Brain microvascular endothelial cell (primary cell): ENCODE measurements around the gene CINP.
"Not testable (repeated sequence)": the region's sequence is repeated elsewhere in the genome, so short reads cannot be mapped to it uniquely, and the experiment has no call there.

Experiments
- DNase-seq: peaks from one replicate; pipeline ENCODE4 v3.0.0-alpha.2; 2020
- H3K27ac ChIP-seq: fragments of 250-450 bp; sonication (Bioruptor Pico); 2 replicates; pipeline ENCODE4 v1.5.1; 2020; ENCODE audit warnings: mild to moderate bottlenecking, moderate library complexity
- H3K27me3 ChIP-seq: fragments of 250-450 bp; sonication (Bioruptor Pico); replicated peaks from 2 replicates; pipeline ENCODE4 v1.5.1; 2020; ENCODE audit warnings: mild to moderate bottlenecking
- H3K36me3 ChIP-seq: fragments of 250-450 bp; sonication (Bioruptor Pico); replicated peaks from 2 replicates; pipeline ENCODE4 v1.5.1; 2020; ENCODE audit warnings: mild to moderate bottlenecking
- H3K4me3 ChIP-seq: 2 replicates; pipeline ENCODE4 v1.5.1; 2011; ENCODE audit warnings: low read depth, mild to moderate bottlenecking, control low read depth, low read length, moderate library complexity
- CTCF ChIP-seq: IDR thresholded peaks from 2 replicates; pipeline ENCODE4 v1.5.1; 2011; ENCODE audit warnings: low read depth, mild to moderate bottlenecking, moderate library complexity, low read length, control low read depth, inconsistent platforms; ENCODE audit errors: missing control alignments
- in situ Hi-C: cut with HindIII; loops from 2 replicates; pipeline ENCODE4 v1.10.0; 2017; ENCODE audit warnings: low sequenced_read_pairs, low pct_ligation_motif_present

Gene CINP

GRCh38 chr14:102362084-102362483 is 606 bp downstream of the CINP start:
- DNase-seq, result peak; percentile 11
- no peak for TF ChIP-seq CTCF
- in situ Hi-C loops, result no loop called here
- H3K27me3 ChIP-seq, result no peaks in the 10 kb centered on the region
- H3K27ac ChIP-seq, result peak overlapping the region; percentile 71
- H3K36me3 ChIP-seq, result peaks cover 3% of the 10 kb centered on the region
- H3K4me3 ChIP-seq, result peak overlapping the region; percentile 87

- in situ Hi-C loops, result no loop called here
- no peak for TF ChIP-seq CTCF
- no peak for DNase-seq
- no peak overlapping the region for H3K4me3 ChIP-seq
- peaks cover 6% of the 10 kb centered on the region for H3K36me3 ChIP-seq
- no peak overlapping the region for H3K27ac ChIP-seq
- H3K27me3 ChIP-seq, result no peaks in the 10 kb centered on the region
Observed at GRCh38 chr14:102360388-102360787, 2.3 kb downstream of the CINP start.

- peaks cover 14% of the 10 kb centered on the region for H3K36me3 ChIP-seq
Observed at GRCh38 chr14:102359341-102359740, 3.3 kb downstream of the CINP start.

GRCh38 chr14:102356280-102356679 is 6.4 kb downstream of the CINP start:
- DNase-seq, result no peak
- in situ Hi-C loops, result no loop called here
- no peak for TF ChIP-seq CTCF
- H3K4me3 ChIP-seq, result no peak overlapping the region
- H3K27ac ChIP-seq, result no peak overlapping the region
- H3K36me3 ChIP-seq, result peaks cover 21% of the 10 kb centered on the region
- no peaks in the 10 kb centered on the region for H3K27me3 ChIP-seq

More at GRCh38 chr14:102359341-102359740, 3.3 kb downstream of the CINP start:
- Histone ChIP-seq H3K4me3 (no peak overlapping the region), H3K27me3 (no peaks in the 10 kb centered on the region), H3K27ac (no peak overlapping the region)
- TF ChIP-seq CTCF, result no peak
- DNase-seq, result no peak
- in situ Hi-C loops, result no loop called here

- TF ChIP-seq CTCF, result no peak
- no peak for DNase-seq
- in situ Hi-C loops, result no loop called here
- Histone ChIP-seq H3K27ac (no peak overlapping the region), H3K36me3 (peaks cover 27% of the 10 kb centered on the region), H3K27me3 (no peaks in the 10 kb centered on the region), H3K4me3 (no peak overlapping the region)
Observed at GRCh38 chr14:102353126-102353619, 9.5 kb downstream of the CINP start.

- in situ Hi-C loops, result no loop called here
- no peak overlapping the region for H3K4me3 ChIP-seq
- TF ChIP-seq CTCF, result no peak
- DNase-seq, result no peak
- H3K27me3 ChIP-seq, result no peaks in the 10 kb centered on the region
- peaks cover 31% of the 10 kb centered on the region for H3K36me3 ChIP-seq
- no peak overlapping the region for H3K27ac ChIP-seq
Observed at GRCh38 chr14:102352213-102352612, 10.5 kb downstream of the CINP start.

- H3K27ac ChIP-seq, in situ Hi-C loops, H3K27me3 ChIP-seq, H3K4me3 ChIP-seq: not testable (repeated sequence)
- peaks cover 36% of the 10 kb centered on the region for H3K36me3 ChIP-seq
- DNase-seq, result peak; percentile 12
Observed at GRCh38 chr14:102351593-102351992, 11.1 kb downstream of the CINP start.
